ENCODE data around the gene GARIN5A.

GARIN5A gene

GRCh38 chr19:50476224-50476906 is at the start of gene GARIN5A, which contains the start of gene EMC10:
GARIN5A (minus strand) TSS chr19:50476848; CDS start chr19:50476388, 460 bp downstream.
EMC10 (plus strand) TSS chr19:50476507; CDS start chr19:50476545, 38 bp downstream.
- TF ChIP-seq CTCF (conservative IDR thresholded peaks at IDR 0.05; ENCODE audit: control insufficient read depth, insufficient read depth, low read depth, low read length) = no peak
- peak within 1 kb of the TSS; percentile 83 for H3K4me3 ChIP-seq (ENCODE audit: control insufficient read depth, low read depth, low read length)
- DNase-seq (ENCODE audit: low read depth) = peak; percentile 89

GRCh38 chr19:50522881-50523280 is 46.2 kb upstream of the GARIN5A start:
- no peak for TF ChIP-seq CTCF (conservative IDR thresholded peaks at IDR 0.05; ENCODE audit: control insufficient read depth, insufficient read depth, low read depth, low read length)
- H3K4me3 ChIP-seq (ENCODE audit: control insufficient read depth, low read depth, low read length) = no peak overlapping the region
- no peak for DNase-seq (ENCODE audit: low read depth)

GRCh38 chr19:50520822-50521465 is 44.3 kb upstream of the GARIN5A start:
- TF ChIP-seq CTCF (conservative IDR thresholded peaks at IDR 0.05; ENCODE audit: control insufficient read depth, insufficient read depth, low read depth, low read length) = no peak
- H3K4me3 ChIP-seq (ENCODE audit: control insufficient read depth, low read depth, low read length) = no peak overlapping the region
- no peak for DNase-seq (ENCODE audit: low read depth)

- DNase-seq (ENCODE audit: low read depth) = no peak
- TF ChIP-seq CTCF (conservative IDR thresholded peaks at IDR 0.05; ENCODE audit: control insufficient read depth, insufficient read depth, low read depth, low read length) = no peak
- no peak overlapping the region for H3K4me3 ChIP-seq (ENCODE audit: control insufficient read depth, low read depth, low read length)
Measured at GRCh38 chr19:50519006-50519575, 42.4 kb upstream of the GARIN5A start.

GRCh38 chr19:50518091-50519005 is 41.7 kb upstream of the GARIN5A start:
- TF ChIP-seq CTCF (conservative IDR thresholded peaks at IDR 0.05; ENCODE audit: control insufficient read depth, insufficient read depth, low read depth, low read length) = no peak
- no peak overlapping the region for H3K4me3 ChIP-seq (ENCODE audit: control insufficient read depth, low read depth, low read length)
- no peak for DNase-seq (ENCODE audit: low read depth)

GRCh38 chr19:50517704-50518075 is 41.0 kb upstream of the GARIN5A start:
- H3K4me3 ChIP-seq (ENCODE audit: control insufficient read depth, low read depth, low read length) = no peak overlapping the region
- no peak for TF ChIP-seq CTCF (conservative IDR thresholded peaks at IDR 0.05; ENCODE audit: control insufficient read depth, insufficient read depth, low read depth, low read length)
- no peak for DNase-seq (ENCODE audit: low read depth)
